SK-N-SH (cell line): ENCODE data around the gene RNF150. TPM values are rescaled to one million over a fixed set of nuclear protein-coding genes. Genes with fewer than 3 reads are reported as not detected.

ENCODE experiments used
- CTCF ChIA-PET: fragments of 300-600, 350-600 bp; formaldehyde crosslinking; extraction: SDS; loops from one replicate; lab custom pipeline; 2021; lab: Yijun Ruan, JAX
- POLR2A ChIA-PET: fragments of 350-600 bp; sonication (Branson Sonifier 250); formaldehyde crosslinking; extraction: SDS; loops from one replicate; lab custom pipeline; 2020; ENCODE audit warnings: antibody characterized with exemption, inconsistent platforms; lab: Yijun Ruan, JAX
- DNase-seq: peaks from one replicate; pipeline ENCODE4 v3.0.0; 2012
- H2AFZ ChIP-seq: fragments of 200-600 bp; sonication (generic); 2 replicates; pipeline ENCODE4 v1.8.1; 2016; ENCODE audit warnings: antibody characterized with exemption, mild to moderate bottlenecking, low read depth
- H3F3A ChIP-seq: fragments of 200-600 bp; sonication (generic); replicated peaks from 2 replicates; pipeline ENCODE3; 2016; ENCODE audit warnings: antibody characterized with exemption, mild to moderate bottlenecking; ENCODE audit not compliant: insufficient read depth
- H3K27ac ChIP-seq, 2 experiments: fragments of 200-500 bp in 1 of 2; fragments of 200-600 bp in 1 of 2; sonication (Bioruptor generic) in 1 of 2; sonication (generic), shearing (Covaris generic) in 1 of 2; 2 replicates each; pipeline versions ENCODE4 v1.5.1 to v1.6.1; 2014 to 2016; ENCODE audit warnings: low read depth in 2 of 2, inconsistent platforms in 1 of 2, low read length in 1 of 2, mild to moderate bottlenecking in 1 of 2, mixed read lengths in 1 of 2
- H3K27me3 ChIP-seq: fragments of 200-600 bp; sonication (generic), shearing (Covaris generic); 2 replicates; pipeline ENCODE4 v1.6.1; 2016; ENCODE audit warnings: mixed run types; ENCODE audit not compliant: insufficient read depth
- H3K36me3 ChIP-seq, 2 experiments: fragments of 200-500 bp in 1 of 2; fragments of 200-600 bp in 1 of 2; sonication (Bioruptor generic) in 1 of 2; sonication (generic) in 1 of 2; replicated peaks in 1 of 2; 2 replicates each; pipeline versions ENCODE3 to v1.5.1; 2014 to 2016; ENCODE audit warnings: low read length in 1 of 2, mild to moderate bottlenecking in 1 of 2; ENCODE audit not compliant: insufficient read depth in 2 of 2, control insufficient read depth in 1 of 2
- H3K4me1 ChIP-seq, 2 experiments: fragments of 200-500 bp in 1 of 2; fragments of 200-600 bp in 1 of 2; sonication (Bioruptor generic) in 1 of 2; sonication (generic), shearing (Covaris generic) in 1 of 2; 2 replicates each; pipeline versions ENCODE4 v1.5.1 to v1.6.1; 2014 to 2016; ENCODE audit warnings: low read depth in 1 of 2, low read length in 1 of 2, mixed run types in 1 of 2; ENCODE audit not compliant: insufficient read depth in 2 of 2, control insufficient read depth in 1 of 2
- H3K4me2 ChIP-seq: fragments of 200-600 bp; sonication (generic), shearing (Covaris generic); 2 replicates; pipeline ENCODE4 v1.6.1; 2017; ENCODE audit warnings: mixed run types
- H3K4me3 ChIP-seq, 2 experiments: fragments of 200-500 bp in 1 of 2; fragments of 200-600 bp in 1 of 2; sonication (Bioruptor generic) in 1 of 2; sonication (generic), shearing (Covaris generic) in 1 of 2; 2 replicates each; pipeline versions ENCODE4 v1.5.1 to v1.8.1; 2014 to 2016; ENCODE audit warnings: low read depth in 2 of 2, inconsistent platforms in 1 of 2, low read length in 1 of 2, mild to moderate bottlenecking in 1 of 2, mixed read lengths in 1 of 2, moderate library complexity in 1 of 2
- H3K79me2 ChIP-seq: fragments of 200-600 bp; sonication (generic); 2 replicates; pipeline ENCODE4 v1.8.1; 2017; ENCODE audit warnings: mild to moderate bottlenecking; ENCODE audit not compliant: insufficient read depth
- H3K9ac ChIP-seq: fragments of 200-600 bp; sonication (generic); 2 replicates; pipeline ENCODE4 v1.6.1; 2017; ENCODE audit warnings: mixed run types
- H3K9me2 ChIP-seq: fragments of 200-600 bp; sonication (generic); 2 replicates; pipeline ENCODE4 v1.6.1; 2017; ENCODE audit warnings: mixed run types
- H3K9me3 ChIP-seq: fragments of 200-600 bp; sonication (generic); 2 replicates; pipeline ENCODE4 v1.6.1; 2017; ENCODE audit warnings: mixed run types, mild to moderate bottlenecking, moderate library complexity
- H4K20me1 ChIP-seq: fragments of 200-600 bp; sonication (generic); 2 replicates; pipeline ENCODE4 v1.6.1; 2017; ENCODE audit warnings: mild to moderate bottlenecking, mixed run types; ENCODE audit not compliant: insufficient read depth
- CHD2 ChIP-seq: fragments of 150-350 bp; IDR thresholded peaks from 2 replicates; pipeline ENCODE4 v1.6.1; 2018; ENCODE audit warnings: low read length; ENCODE audit not compliant: partially characterized antibody
- EP300 ChIP-seq, 2 experiments: IDR thresholded peaks; 2 replicates each; pipeline versions ENCODE4 v1.4.0 to v1.6.1; 2012; ENCODE audit warnings: borderline replicate concordance in 1 of 2, low read depth in 1 of 2, low read length in 1 of 2
- EZH2phosphoT487 ChIP-seq: fragments of 200-600 bp; sonication (generic); IDR thresholded peaks from 2 replicates; pipeline ENCODE4 v1.6.1; 2017; ENCODE audit warnings: low read depth, mixed run types, mild to moderate bottlenecking, antibody characterized with exemption, moderate library complexity, borderline replicate concordance
- FOXM1 ChIP-seq: IDR thresholded peaks from 2 replicates; pipeline ENCODE4 v1.4.0; 2012; ENCODE audit warnings: low read depth, mild to moderate bottlenecking
- GABPA ChIP-seq: IDR thresholded peaks from 2 replicates; pipeline ENCODE4 v1.4.0; 2012; ENCODE audit warnings: low read depth, mild to moderate bottlenecking
- GATA2 ChIP-seq: sonication (generic); formaldehyde crosslinking; IDR thresholded peaks from 2 replicates; pipeline ENCODE4 v1.5.0; 2020; ENCODE audit warnings: mild to moderate bottlenecking, missing genetic modification reagents
- JUND ChIP-seq: IDR thresholded peaks from 2 replicates; pipeline ENCODE4 v1.4.0; 2012
- MXI1 ChIP-seq: IDR thresholded peaks from 2 replicates; pipeline ENCODE4 v1.6.1; 2012; ENCODE audit warnings: mild to moderate bottlenecking, low read depth, low read length, improper control_type of control experiment
- RCOR1 ChIP-seq: fragments of 150-350 bp; IDR thresholded peaks from 2 replicates; pipeline ENCODE4 v1.6.1; 2017; ENCODE audit warnings: antibody characterized with exemption, low read length
- RFX5 ChIP-seq: IDR thresholded peaks from 2 replicates; pipeline ENCODE4 v1.6.1; 2012; ENCODE audit warnings: mild to moderate bottlenecking, improper control_type of control experiment, low read length
- SMC3 ChIP-seq: IDR thresholded peaks from 2 replicates; pipeline ENCODE4 v1.6.1; 2012; ENCODE audit warnings: low read depth, low read length, improper control_type of control experiment
- TAF1 ChIP-seq: IDR thresholded peaks from 2 replicates; pipeline ENCODE4 v1.6.1; 2012; ENCODE audit warnings: low read depth, mild to moderate bottlenecking, low read length, moderate library complexity, borderline replicate concordance
- TCF12 ChIP-seq: IDR thresholded peaks from 2 replicates; pipeline ENCODE4 v1.4.0; 2012
- whole genome bisulfite sequencing: methylation state at CpG from one replicate; pipeline ENCODE4 v1.1.6; 2017; ENCODE audit warnings: low lambda C conversion rate; 5-methylcytosine and 5-hydroxymethylcytosine counted together
- polyA plus RNA-seq, 3 experiments: library from polyadenylated mRNA; depleted of rRNA; stranded (reverse); fragments of >200 nt; gene quantifications; 2 replicates each; pipeline ENCODE4 v1.2.3, GENCODE V29; 2012
- TF ChIP-seq, protein P1 (sequence below): IDR thresholded peaks from 2 replicates; pipeline ENCODE4 v1.4.0; 2012; ENCODE audit warnings: low read depth
- TF ChIP-seq, protein P2 (sequence below): IDR thresholded peaks from 2 replicates; pipeline ENCODE4 v1.4.0; 2012; ENCODE audit warnings: low read depth, borderline replicate concordance
- TF ChIP-seq, protein P3 (sequence below): fragments of 150-350 bp; IDR thresholded peaks from 2 replicates; pipeline ENCODE4 v1.6.1; 2017; ENCODE audit warnings: antibody characterized with exemption, low read length, low read depth, borderline replicate concordance
- TF ChIP-seq, protein P4 (sequence below): IDR thresholded peaks from 2 replicates; pipeline ENCODE4 v1.4.0; 2012; ENCODE audit warnings: low read depth, borderline replicate concordance

RNF150 gene
- polyA plus RNA-seq, 1 of the 3 experiments (the other 2 are of a cell fraction): 5.8 TPM

DNA sequence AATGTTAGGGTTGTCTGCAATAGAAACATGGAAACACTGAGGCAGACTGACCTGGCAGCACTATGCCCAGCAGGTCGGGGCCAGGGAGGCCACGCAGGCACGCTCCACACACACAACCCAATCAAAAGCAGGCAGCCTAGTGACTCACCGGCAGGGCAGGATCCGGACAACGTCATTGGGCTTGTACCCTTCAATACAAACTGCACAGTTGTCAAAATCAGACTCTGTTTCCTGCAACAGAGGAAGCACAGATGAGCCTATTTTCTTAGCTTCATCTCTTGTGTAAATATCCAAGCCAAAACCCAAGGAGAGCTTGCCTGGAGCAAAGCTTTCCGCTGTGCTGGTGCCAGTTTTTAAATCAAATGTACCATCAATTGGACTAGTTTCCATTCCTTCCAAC is 185.8 kb downstream of the RNF150 start (continued):
- TF ChIP-seq, protein P1, sequence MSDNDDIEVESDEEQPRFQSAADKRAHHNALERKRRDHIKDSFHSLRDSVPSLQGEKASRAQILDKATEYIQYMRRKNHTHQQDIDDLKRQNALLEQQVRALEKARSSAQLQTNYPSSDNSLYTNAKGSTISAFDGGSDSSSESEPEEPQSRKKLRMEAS: peak; percentile 68
- TF ChIP-seq, protein P2, sequence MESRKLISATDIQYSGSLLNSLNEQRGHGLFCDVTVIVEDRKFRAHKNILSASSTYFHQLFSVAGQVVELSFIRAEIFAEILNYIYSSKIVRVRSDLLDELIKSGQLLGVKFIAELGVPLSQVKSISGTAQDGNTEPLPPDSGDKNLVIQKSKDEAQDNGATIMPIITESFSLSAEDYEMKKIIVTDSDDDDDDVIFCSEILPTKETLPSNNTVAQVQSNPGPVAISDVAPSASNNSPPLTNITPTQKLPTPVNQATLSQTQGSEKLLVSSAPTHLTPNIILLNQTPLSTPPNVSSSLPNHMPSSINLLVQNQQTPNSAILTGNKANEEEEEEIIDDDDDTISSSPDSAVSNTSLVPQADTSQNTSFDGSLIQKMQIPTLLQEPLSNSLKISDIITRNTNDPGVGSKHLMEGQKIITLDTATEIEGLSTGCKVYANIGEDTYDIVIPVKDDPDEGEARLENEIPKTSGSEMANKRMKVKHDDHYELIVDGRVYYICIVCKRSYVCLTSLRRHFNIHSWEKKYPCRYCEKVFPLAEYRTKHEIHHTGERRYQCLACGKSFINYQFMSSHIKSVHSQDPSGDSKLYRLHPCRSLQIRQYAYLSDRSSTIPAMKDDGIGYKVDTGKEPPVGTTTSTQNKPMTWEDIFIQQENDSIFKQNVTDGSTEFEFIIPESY: no peak
- TF ChIP-seq SMC3 (no peak), RCOR1 (no peak)
- TF ChIP-seq, protein P3, sequence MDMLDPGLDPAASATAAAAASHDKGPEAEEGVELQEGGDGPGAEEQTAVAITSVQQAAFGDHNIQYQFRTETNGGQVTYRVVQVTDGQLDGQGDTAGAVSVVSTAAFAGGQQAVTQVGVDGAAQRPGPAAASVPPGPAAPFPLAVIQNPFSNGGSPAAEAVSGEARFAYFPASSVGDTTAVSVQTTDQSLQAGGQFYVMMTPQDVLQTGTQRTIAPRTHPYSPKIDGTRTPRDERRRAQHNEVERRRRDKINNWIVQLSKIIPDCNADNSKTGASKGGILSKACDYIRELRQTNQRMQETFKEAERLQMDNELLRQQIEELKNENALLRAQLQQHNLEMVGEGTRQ: no peak

DNA sequence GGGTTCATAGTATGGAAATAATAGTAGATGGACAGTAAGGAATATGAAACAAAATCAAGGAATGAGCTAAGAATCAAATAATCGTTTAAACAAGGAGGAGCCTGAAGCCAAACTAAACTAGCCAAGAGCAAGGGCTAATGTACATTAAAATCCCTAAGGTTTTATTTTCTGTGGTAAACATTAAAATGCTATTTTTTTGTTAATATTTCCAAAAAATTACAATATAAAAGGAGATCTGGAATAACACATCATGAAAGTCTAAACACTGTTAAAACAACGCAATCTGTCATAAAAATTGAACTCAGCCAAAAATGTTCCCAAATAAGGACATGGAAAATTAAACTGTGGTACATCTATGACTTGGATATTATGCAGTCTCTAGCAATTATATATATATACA is 188.2 kb downstream of the RNF150 start:
- POLR2A ChIA-PET: no interaction called here

More for the DNA sequence above, 188.2 kb downstream of the RNF150 start:
- H3K4me3 ChIP-seq: no peak overlapping the region
- WGBS: 68% methylated on average over 2 of the region's 2 CpGs
- CTCF ChIA-PET: interaction anchor here (0.7 kb wide), 1 partner anchor 11 kb away, joined by 3 read pairs; no protein-coding TSS in a partner anchor
- no peaks in the 10 kb centered on the region for H3K27me3 ChIP-seq
- no peaks in the 10 kb centered on the region for H4K20me1 ChIP-seq
- peaks cover 11 to 12% of the 10 kb centered on the region in 2 experiments for H3K36me3 ChIP-seq
- H3F3A ChIP-seq: peaks cover 57% of the 10 kb centered on the region
- H3K4me1 ChIP-seq: peaks cover 22 to 41% of the 10 kb centered on the region in 2 experiments
- peaks cover 39% of the 10 kb centered on the region for H3K79me2 ChIP-seq
- H3K9ac ChIP-seq: peak overlapping the region; percentile 63; the same call in 1 of the 2 replicates
- DNase-seq: no peak
- no peak overlapping the region for H2AFZ ChIP-seq
- H3K9me2 ChIP-seq: no peaks in the 10 kb centered on the region
- TF ChIP-seq TAF1: no peak
- TF ChIP-seq FOXM1: no peak
- no peak for TF ChIP-seq TCF12
- no peak for TF ChIP-seq JUND
- no peak for TF ChIP-seq EZH2phosphoT487
- no peak for TF ChIP-seq MXI1
- TF ChIP-seq, protein P4, sequence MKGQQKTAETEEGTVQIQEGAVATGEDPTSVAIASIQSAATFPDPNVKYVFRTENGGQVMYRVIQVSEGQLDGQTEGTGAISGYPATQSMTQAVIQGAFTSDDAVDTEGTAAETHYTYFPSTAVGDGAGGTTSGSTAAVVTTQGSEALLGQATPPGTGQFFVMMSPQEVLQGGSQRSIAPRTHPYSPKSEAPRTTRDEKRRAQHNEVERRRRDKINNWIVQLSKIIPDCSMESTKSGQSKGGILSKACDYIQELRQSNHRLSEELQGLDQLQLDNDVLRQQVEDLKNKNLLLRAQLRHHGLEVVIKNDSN: no peak
- no peak for TF ChIP-seq CHD2
- no peak for TF ChIP-seq RFX5
- TF ChIP-seq, protein P3: no peak
- no peak for TF ChIP-seq EP300 (IDR thresholded peaks at IDR 0.05; ENCODE audit: borderline replicate concordance in 1 of 2, low read depth in 1 of 2, low read length in 1 of 2)
- no peak for TF ChIP-seq SMC3
- no peak for TF ChIP-seq GABPA
- no peak for TF ChIP-seq GATA2 (CRISPR knock-in tag)
- H3K27ac ChIP-seq: peak overlapping the region; percentile 89 to 91
- H3K9me3 ChIP-seq: no peaks in the 10 kb centered on the region
- peak overlapping the region; percentile 71 for H3K4me2 ChIP-seq
